A549 (cell line): ENCODE measurements around the gene TRIM13. TPM values are rescaled to one million over a fixed set of nuclear protein-coding genes. Genes with fewer than 3 reads are reported as not detected.
A peak's percentile ranks its signal among the peaks of the same experiment; 100 is the strongest.

ENCODE experiments used
- ATAC-seq, 2 experiments: fragments of 200-7000 bp in 1 of 2; fragments of >200 bp in 1 of 2; cut with Nextera tagmentation in 1 of 2; cut with Tn5 transposase in 1 of 2; 3 replicates each; pipeline versions ENCODE4 v1.8.0 to v1.9.1; 2018 to 2020; ENCODE audit warnings: mild to moderate bottlenecking in 1 of 2, moderate library complexity in 1 of 2
- CTCF ChIA-PET: fragments of 300-600 bp; sonication (Branson Sonifier 250); formaldehyde crosslinking; extraction: SDS; loops from one replicate; lab custom pipeline; 2021; ENCODE audit warnings: antibody characterized with exemption, inconsistent platforms; lab: Yijun Ruan, JAX
- POLR2A ChIA-PET: fragments of 350-600 bp; formaldehyde crosslinking; extraction: SDS; loops from one replicate; lab custom pipeline; 2021; ENCODE audit warnings: antibody characterized with exemption, inconsistent platforms; lab: Yijun Ruan, JAX
- DNase-seq, 2 experiments: peaks; one replicate each; pipeline versions ENCODE4 v3.0.0 to v3.0.0-alpha.2; 2011 to 2016; ENCODE audit warnings: low read depth in 1 of 2, low spot score in 1 of 2
- FAIRE-seq: peaks from 2 replicates; lab custom pipeline; 2011; peaks lifted over from hg19 to GRCh38; lab: Jason Lieb, UNC
- H3K27ac ChIP-seq, 2 experiments: fragments of >200 bp; sonication (Bioruptor Twin); formaldehyde crosslinking; 3 replicates each; pipeline ENCODE4 v1.5.1; 2016 to 2017
- H3K4me1 ChIP-seq: fragments of >200 bp; sonication (Bioruptor Twin); formaldehyde crosslinking; 3 replicates; pipeline ENCODE4 v1.6.1; 2016
- H3K4me2 ChIP-seq: fragments of >200 bp; sonication (Bioruptor Twin); formaldehyde crosslinking; 3 replicates; pipeline ENCODE4 v1.6.1; 2016
- H3K4me3 ChIP-seq: fragments of >200 bp; sonication (Bioruptor Twin); formaldehyde crosslinking; 3 replicates; pipeline ENCODE4 v1.5.1; 2016
- H3K9me3 ChIP-seq: fragments of >200 bp; sonication (Bioruptor Twin); formaldehyde crosslinking; 3 replicates; pipeline ENCODE4 v1.6.1; 2016
- CBX8 ChIP-seq: fragments of 200-600 bp; sonication (generic); IDR thresholded peaks from 2 replicates; pipeline ENCODE4 v1.6.1; 2016
- CTCF ChIP-seq: fragments of >200 bp; sonication (Bioruptor Twin); formaldehyde crosslinking; IDR thresholded peaks from 3 replicates; pipeline ENCODE4 v1.5.1; 2016
- E2F6 ChIP-seq: IDR thresholded peaks from 2 replicates; pipeline ENCODE4 v1.6.1; 2012; ENCODE audit warnings: low read depth, borderline replicate concordance
- EHMT2 ChIP-seq: fragments of 200-600 bp; sonication (generic); IDR thresholded peaks from 2 replicates; pipeline ENCODE4 v1.6.1; 2016; ENCODE audit warnings: antibody characterized with exemption, low read depth, mild to moderate bottlenecking, moderate library complexity
- FOSB ChIP-seq: fragments of 250-450 bp; sonication (Bioruptor Pico); IDR thresholded peaks from 2 replicates; pipeline ENCODE4 v1.5.0; 2020; ENCODE audit warnings: mild to moderate bottlenecking, moderate library complexity
- FOSL2 ChIP-seq, 2 experiments: fragments of 450-650 bp in 1 of 2; fragments of >200 bp in 1 of 2; sonication (Bioruptor Twin) in 1 of 2; formaldehyde crosslinking; IDR thresholded peaks; 2 replicates each; pipeline versions ENCODE4 v1.5.0 to v1.6.1; 2016 to 2020; ENCODE audit warnings: mild to moderate bottlenecking in 1 of 2, moderate library complexity in 1 of 2
- FOXS1 ChIP-seq: fragments of 250-450 bp; sonication (Bioruptor Pico); IDR thresholded peaks from 2 replicates; pipeline ENCODE4 v1.5.0; 2020; ENCODE audit warnings: mild to moderate bottlenecking, moderate library complexity
- HOXB13 ChIP-seq: fragments of 250-450 bp; sonication (Bioruptor Pico); IDR thresholded peaks from 2 replicates; pipeline ENCODE4 v1.5.0; 2020; ENCODE audit warnings: low read depth, mild to moderate bottlenecking, moderate library complexity
- JUNB ChIP-seq: fragments of >200 bp; sonication (Bioruptor Twin); formaldehyde crosslinking; IDR thresholded peaks from 2 replicates; pipeline ENCODE4 v1.6.1; 2016
- MAZ ChIP-seq: fragments of 150-350 bp; IDR thresholded peaks from 2 replicates; pipeline ENCODE4 v1.6.1; 2014; ENCODE audit warnings: antibody characterized with exemption, low read depth, low read length, borderline replicate concordance
- NPAS2 ChIP-seq: fragments of 250-450 bp; sonication (Bioruptor Pico); IDR thresholded peaks from 2 replicates; pipeline ENCODE4 v1.8.0; 2022; ENCODE audit warnings: mild to moderate bottlenecking, moderate library complexity, borderline replicate concordance
- RAD21 ChIP-seq, 2 experiments: fragments of >200 bp in 1 of 2; sonication (Bioruptor Twin) in 1 of 2; formaldehyde crosslinking in 1 of 2; IDR thresholded peaks in 1 of 2; conservative IDR thresholded peaks in 1 of 2; 2 replicates in 1 of 2; 3 replicates in 1 of 2; pipeline ENCODE4 v1.6.1; 2012 to 2018; ENCODE audit warnings: inconsistent platforms in 1 of 2
- RARB ChIP-seq: fragments of 250-450 bp; sonication (Bioruptor Pico); IDR thresholded peaks from 2 replicates; pipeline ENCODE4 v1.8.0; 2021; ENCODE audit warnings: mild to moderate bottlenecking, moderate library complexity
- SMC3 ChIP-seq: fragments of >200 bp; sonication (Bioruptor Twin); formaldehyde crosslinking; IDR thresholded peaks from 3 replicates; pipeline ENCODE4 v1.6.1; 2018; ENCODE audit warnings: inconsistent platforms
- ZSCAN20 ChIP-seq: fragments of 250-450 bp; sonication (Bioruptor Pico); IDR thresholded peaks from 2 replicates; pipeline ENCODE4 v1.8.0; 2022; ENCODE audit warnings: mild to moderate bottlenecking, moderate library complexity
- WGBS: methylation state at CpG from one replicate; pipeline ENCODE4 v1.1.6; 2017; ENCODE audit errors: missing lambda C conversion rate; 5-methylcytosine and 5-hydroxymethylcytosine counted together
- polyA plus RNA-seq, 4 experiments: library from polyadenylated mRNA; depleted of rRNA in 3 of 4; stranded (reverse); fragments of >200 nt; fragmentation: RNase III in 1 of 4; extraction: RNeasy Plus Mini Kit Qiagen cat#74134 plus additional on column Dnase treatment in 1 of 4; gene quantifications; 2 replicates in 3 of 4; 3 replicates in 1 of 4; pipeline ENCODE4 v1.2.3, GENCODE V29; 2011 to 2017

TRIM13 gene
- polyA plus RNA-seq, 2 of the 4 experiments (the other 2 are of a cell fraction), result 10.9 to 22.4 TPM

DNA sequence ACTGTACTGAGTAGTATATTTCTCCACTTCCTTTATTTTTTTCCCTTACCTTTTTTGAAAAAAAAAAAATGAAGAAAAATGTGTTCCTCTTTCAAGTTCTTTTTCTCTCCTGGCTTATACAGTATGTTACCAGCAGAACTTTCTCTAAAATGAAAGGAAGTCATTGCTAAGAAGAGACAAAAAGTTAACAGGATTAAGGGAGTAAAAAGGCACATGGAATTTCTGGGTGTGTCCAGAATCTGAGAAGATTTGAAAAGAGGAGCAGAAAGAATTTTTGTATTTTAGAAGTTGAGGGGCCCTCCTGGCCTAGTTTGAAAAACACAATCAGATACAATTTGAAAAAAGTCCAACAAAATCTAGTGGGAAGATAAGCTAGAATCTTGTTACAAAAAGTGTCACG lies 21.0 kb upstream of the TRIM13 start:
- ATAC-seq (no peak), FAIRE-seq (no peak), DNase-seq (no peak)
- Histone ChIP-seq H3K4me2 (no peak overlapping the region), H3K9me3 (no peaks in the 10 kb centered on the region), H3K4me1 (peaks cover 7% of the 10 kb centered on the region; the same call in 1 of the 3 replicates), H3K27ac (no peak overlapping the region), H3K4me3 (no peak overlapping the region)
- ChIA-PET POLR2A (no interaction called here), CTCF (interaction anchor here (0.6 to 2.3 kb wide), 12 partner anchors 8 to 1097 kb away, joined by 3 to 13 read pairs (median 4); no protein-coding TSS in a partner anchor)
- TF ChIP-seq FOSL2 (IDR thresholded peaks at IDR 0.05), result no peak
- no peak for TF ChIP-seq FOSL2 (CRISPR knock-in tag; IDR thresholded peaks at IDR 0.05)
- no peak for TF ChIP-seq E2F6
- no peak for TF ChIP-seq ZSCAN20
- no peak for TF ChIP-seq JUNB
- no peak for TF ChIP-seq EHMT2
- TF ChIP-seq HOXB13 (CRISPR knock-in tag), result no peak
- no peak for TF ChIP-seq MAZ
- no peak for TF ChIP-seq RARB (CRISPR knock-in tag)
- no peak for TF ChIP-seq FOSB (CRISPR knock-in tag)
- no peak for TF ChIP-seq NPAS2
- 97% methylated on average over 1 of the region's 1 CpG for WGBS

GRCh38 chr13:49976314-49977258 lies 20.3 kb upstream of the TRIM13 start:
- TF ChIP-seq HOXB13 (CRISPR knock-in tag) (no peak), CBX8 (no peak), CTCF (peak; percentile 72), E2F6 (no peak), RAD21 (conservative IDR thresholded peaks at IDR 0.05 in 1 of 2, IDR thresholded peaks at IDR 0.05 in 1 of 2) (peak; percentile 77 to 88), SMC3 (peak; percentile 65)
- ChIA-PET POLR2A (interaction anchor here (0.7 kb wide), 1 partner anchor 201 kb away, joined by 4 read pairs; no protein-coding TSS in a partner anchor), CTCF (interaction anchor here (0.6 to 2.3 kb wide), 23 partner anchors 9 to 1096 kb away, joined by 3 to 13 read pairs (median 3); no protein-coding TSS in a partner anchor)
- Histone ChIP-seq H3K4me1 (peaks cover 7% of the 10 kb centered on the region; the same call in 1 of the 3 replicates), H3K27ac (no peak overlapping the region; a peak in 1 of 6 replicates), H3K4me2 (no peak overlapping the region), H3K9me3 (no peaks in the 10 kb centered on the region), H3K4me3 (no peak overlapping the region)
- WGBS, result 48% methylated on average over 8 of the region's 8 CpGs
- DNase-seq (peak; percentile 41 to 67), ATAC-seq (peak; percentile 76 to 88), FAIRE-seq (no peak)

DNA sequence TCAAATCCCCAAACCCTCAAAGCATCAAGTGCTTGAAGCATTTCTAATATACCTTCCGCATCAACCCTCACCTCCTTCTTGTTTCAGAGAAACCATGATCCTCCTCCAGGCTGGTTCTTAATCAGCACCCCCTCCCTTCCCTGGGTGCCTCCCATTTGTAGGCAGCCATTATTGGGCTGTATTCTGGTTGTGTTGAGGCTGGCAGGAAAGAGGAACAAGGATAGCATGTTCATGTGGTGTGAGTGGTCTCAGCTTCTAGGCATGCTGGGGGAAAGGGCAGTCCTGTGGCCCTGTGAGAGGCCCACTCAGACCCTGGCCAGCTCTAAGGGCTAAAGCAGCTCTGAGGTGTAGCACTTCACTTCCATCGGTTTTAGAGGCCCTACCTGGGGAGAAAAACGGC lies 18.9 kb upstream of the TRIM13 start:
- H3K4me3 ChIP-seq, result no peak overlapping the region
- no peak overlapping the region for H3K4me2 ChIP-seq
- no peak overlapping the region for H3K27ac ChIP-seq
- CTCF ChIA-PET, result interaction anchor here (0.5 to 2.2 kb wide), 4 partner anchors 24 to 934 kb away, joined by 3 to 8 read pairs (median 3); no protein-coding TSS in a partner anchor
- FAIRE-seq, result no peak
- no peaks in the 10 kb centered on the region for H3K9me3 ChIP-seq
- no peak for DNase-seq
- no peak for ATAC-seq
- POLR2A ChIA-PET, result interaction anchor here (1.0 kb wide), 1 partner anchor 19 kb away, joined by 3 read pairs; the partner anchor contains the start of gene TRIM13
- no peak for TF ChIP-seq FOXS1
- no peak for TF ChIP-seq SMC3
- 81% methylated on average over 3 of the region's 3 CpGs for WGBS
- H3K4me1 ChIP-seq, result peaks cover 7% of the 10 kb centered on the region; the same call in 1 of the 3 replicates
